Neural cell (in vitro differentiated cells): ENCODE measurements around the gene CLDN24.

Source experiments
- EP300 ChIP-seq: fragments of 450-650 bp; conservative IDR thresholded peaks from 2 replicates; pipeline ENCODE4 v1.6.1; 2014; ENCODE audit warnings: antibody characterized with exemption, mild to moderate bottlenecking, moderate library complexity; ENCODE audit not compliant: poor library complexity, severe bottlenecking
- POLR2AphosphoS5 ChIP-seq: IDR thresholded peaks from 2 replicates; pipeline ENCODE4 v1.6.1; 2012
- RAD21 ChIP-seq: fragments of 450-650 bp; conservative IDR thresholded peaks from 2 replicates; pipeline ENCODE4 v1.6.1; 2014; ENCODE audit warnings: antibody characterized with exemption, mild to moderate bottlenecking, moderate library complexity
- TAF1 ChIP-seq: IDR thresholded peaks from 2 replicates; pipeline ENCODE4 v1.6.1; 2012; ENCODE audit warnings: low read depth
- TF ChIP-seq, protein P1 (sequence below): fragments of 450-650 bp; IDR thresholded peaks from 2 replicates; pipeline ENCODE4 v1.5.1; 2014; ENCODE audit warnings: antibody characterized with exemption, mild to moderate bottlenecking, moderate library complexity; ENCODE audit not compliant: poor library complexity, severe bottlenecking

DNA sequence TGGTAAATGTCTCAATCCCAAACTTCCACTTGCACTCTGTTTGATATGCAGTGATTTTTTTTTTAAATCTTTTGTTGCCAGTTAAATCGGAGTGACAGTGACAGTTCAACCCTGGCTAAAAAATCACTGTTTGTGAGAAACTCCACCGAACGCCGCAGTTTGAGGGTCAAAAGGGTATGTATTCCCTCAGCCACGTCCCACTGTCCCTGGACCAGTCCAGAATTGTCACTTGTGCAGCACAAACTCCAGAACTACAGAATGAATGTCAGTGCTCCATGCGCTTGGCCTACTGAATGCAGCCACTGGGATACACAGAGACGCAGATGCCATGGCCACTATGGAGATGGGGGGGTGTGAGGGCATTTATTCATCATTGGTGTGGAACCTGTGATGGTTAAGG lies 36.3 kb downstream of the CLDN24 start:
- TF ChIP-seq TAF1 (no peak), EP300 (no peak), POLR2AphosphoS5 (no peak), RAD21 (no peak)
- TF ChIP-seq, protein P1, sequence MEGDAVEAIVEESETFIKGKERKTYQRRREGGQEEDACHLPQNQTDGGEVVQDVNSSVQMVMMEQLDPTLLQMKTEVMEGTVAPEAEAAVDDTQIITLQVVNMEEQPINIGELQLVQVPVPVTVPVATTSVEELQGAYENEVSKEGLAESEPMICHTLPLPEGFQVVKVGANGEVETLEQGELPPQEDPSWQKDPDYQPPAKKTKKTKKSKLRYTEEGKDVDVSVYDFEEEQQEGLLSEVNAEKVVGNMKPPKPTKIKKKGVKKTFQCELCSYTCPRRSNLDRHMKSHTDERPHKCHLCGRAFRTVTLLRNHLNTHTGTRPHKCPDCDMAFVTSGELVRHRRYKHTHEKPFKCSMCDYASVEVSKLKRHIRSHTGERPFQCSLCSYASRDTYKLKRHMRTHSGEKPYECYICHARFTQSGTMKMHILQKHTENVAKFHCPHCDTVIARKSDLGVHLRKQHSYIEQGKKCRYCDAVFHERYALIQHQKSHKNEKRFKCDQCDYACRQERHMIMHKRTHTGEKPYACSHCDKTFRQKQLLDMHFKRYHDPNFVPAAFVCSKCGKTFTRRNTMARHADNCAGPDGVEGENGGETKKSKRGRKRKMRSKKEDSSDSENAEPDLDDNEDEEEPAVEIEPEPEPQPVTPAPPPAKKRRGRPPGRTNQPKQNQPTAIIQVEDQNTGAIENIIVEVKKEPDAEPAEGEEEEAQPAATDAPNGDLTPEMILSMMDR: no peak
